H1 (cell line): Measurements from ENCODE around the gene TLE3. TPM values are rescaled to one million over a fixed set of nuclear protein-coding genes. Genes with fewer than 3 reads are reported as not detected.

Source experiments
- CTCF ChIA-PET: fragments of 300-600 bp; sonication (Branson Sonifier 250); formaldehyde crosslinking; loops from one replicate; lab custom pipeline; 2021; ENCODE audit not compliant: partially characterized antibody; lab: Charles Lee
- POLR2A ChIA-PET: fragments of 300-600 bp; sonication (Branson Sonifier 250); formaldehyde crosslinking; loops from one replicate; lab custom pipeline; 2021; ENCODE audit warnings: inconsistent platforms; ENCODE audit not compliant: partially characterized antibody; lab: Charles Lee
- DNase-seq, 2 experiments: peaks; one replicate each; pipeline versions ENCODE4 v3.0.0 to v3.0.0-alpha.2; 2010 to 2022; ENCODE audit warnings: low spot score in 2 of 2, low read depth in 1 of 2, mixed read lengths in 1 of 2
- FAIRE-seq: peaks from 2 replicates; lab custom pipeline; 2011; peaks lifted over from hg19 to GRCh38; lab: Jason Lieb, UNC
- H2AFZ ChIP-seq: 2 replicates; pipeline ENCODE4 v1.8.1; 2012; ENCODE audit warnings: low read length, inconsistent platforms
- H2AK5ac ChIP-seq: 2 replicates; pipeline ENCODE4 v1.6.1; 2013; ENCODE audit warnings: low read depth, low read length
- H2BK120ac ChIP-seq: replicated peaks from 2 replicates; pipeline ENCODE3; 2013; ENCODE audit warnings: low read depth, low read length, inconsistent platforms
- H2BK12ac ChIP-seq: 2 replicates; pipeline ENCODE4 v1.6.1; 2013; ENCODE audit warnings: low read depth, low read length
- H2BK15ac ChIP-seq: 2 replicates; pipeline ENCODE4 v1.6.1; 2013; ENCODE audit warnings: low read length
- H2BK20ac ChIP-seq: 2 replicates; pipeline ENCODE4 v1.6.1; 2013; ENCODE audit warnings: low read length
- H2BK5ac ChIP-seq: 2 replicates; pipeline ENCODE4 v1.6.1; 2013; ENCODE audit warnings: low read depth, low read length
- H3K14ac ChIP-seq: 2 replicates; pipeline ENCODE4 v1.6.1; 2013; ENCODE audit warnings: inconsistent platforms; ENCODE audit not compliant: insufficient read length
- H3K18ac ChIP-seq: 2 replicates; pipeline ENCODE4 v1.6.1; 2013; ENCODE audit warnings: low read length; ENCODE audit errors: extremely low read depth
- H3K23ac ChIP-seq: 2 replicates; pipeline ENCODE4 v1.6.1; 2013; ENCODE audit warnings: inconsistent platforms; ENCODE audit not compliant: insufficient read length
- H3K23me2 ChIP-seq: 2 replicates; pipeline ENCODE4 v1.6.1; 2013; ENCODE audit warnings: low read depth, low read length
- H3K27ac ChIP-seq: 2 replicates; pipeline ENCODE4 v1.6.1; 2011; ENCODE audit warnings: low read depth, low read length, inconsistent platforms
- H3K27me3 ChIP-seq, 4 experiments: replicated peaks in 1 of 4; 1 replicate in 1 of 4; 2 replicates in 3 of 4; pipeline versions ENCODE4 v1.6.1 to v1.8.1; 2011 to 2013; ENCODE audit warnings: low read length in 3 of 4, mild to moderate bottlenecking in 3 of 4, inconsistent platforms in 2 of 4, mixed read lengths in 2 of 4, moderate library complexity in 1 of 4; ENCODE audit not compliant: control insufficient read depth in 3 of 4, insufficient read depth in 3 of 4; ENCODE audit errors: extremely low read depth in 1 of 4
- H3K36me3 ChIP-seq, 4 experiments: 2 replicates each; pipeline versions ENCODE4 v1.6.1 to v1.8.1; 2011 to 2013; ENCODE audit warnings: mild to moderate bottlenecking in 4 of 4, low read length in 3 of 4, moderate library complexity in 2 of 4, control low read depth in 1 of 4, inconsistent platforms in 1 of 4; ENCODE audit not compliant: insufficient read depth in 4 of 4, control insufficient read depth in 2 of 4
- H3K4ac ChIP-seq: replicated peaks from 2 replicates; pipeline ENCODE3; 2013; ENCODE audit warnings: low read length, low read depth, mixed read lengths, inconsistent platforms; ENCODE audit not compliant: insufficient read length
- H3K4me1 ChIP-seq, 4 experiments: replicated peaks in 1 of 4; 1 replicate in 1 of 4; 2 replicates in 3 of 4; pipeline versions ENCODE4 v1.6.1 to v1.8.1; 2011 to 2013; ENCODE audit warnings: low read length in 3 of 4, inconsistent platforms in 2 of 4, mixed read lengths in 1 of 4; ENCODE audit not compliant: insufficient read depth in 4 of 4, control insufficient read depth in 3 of 4
- H3K4me2 ChIP-seq, 2 experiments: 2 replicates each; pipeline versions ENCODE4 v1.6.1 to v1.8.1; 2011 to 2013; ENCODE audit warnings: low read depth in 2 of 2, low read length in 2 of 2, control low read depth in 1 of 2, inconsistent platforms in 1 of 2, mild to moderate bottlenecking in 1 of 2; ENCODE audit not compliant: insufficient read depth in 1 of 2
- H3K4me3 ChIP-seq, 4 experiments: fragments of 200-600, 300-600 bp in 1 of 4; sonication (generic), shearing (Covaris generic), sonication (Bioruptor Twin) in 1 of 4; 2 replicates each; pipeline versions ENCODE4 v1.5.1 to v1.8.1; 2011 to 2016; ENCODE audit warnings: low read length in 4 of 4, low read depth in 3 of 4, control low read depth in 2 of 4, inconsistent platforms in 2 of 4, mild to moderate bottlenecking in 2 of 4, mixed read lengths in 1 of 4, moderate library complexity in 1 of 4; ENCODE audit not compliant: insufficient read depth in 2 of 4; ENCODE audit errors: extremely low read depth in 1 of 4
- H3K56ac ChIP-seq: replicated peaks from 2 replicates; pipeline ENCODE3; 2013; ENCODE audit warnings: low read depth, mild to moderate bottlenecking, mixed read lengths, low read length, inconsistent platforms; ENCODE audit not compliant: insufficient read length
- H3K79me1 ChIP-seq: 2 replicates; pipeline ENCODE4 v1.6.1; 2013; ENCODE audit warnings: low read depth, low read length, control low read depth
- H3K79me2 ChIP-seq, 2 experiments: 2 replicates each; pipeline versions ENCODE4 v1.6.1 to v1.8.1; 2012 to 2013; ENCODE audit warnings: low read length in 2 of 2, mild to moderate bottlenecking in 2 of 2, inconsistent platforms in 1 of 2; ENCODE audit not compliant: insufficient read depth in 2 of 2, control insufficient read depth in 1 of 2
- H3K9ac ChIP-seq, 4 experiments: replicated peaks in 1 of 4; 1 replicate in 1 of 4; 2 replicates in 3 of 4; pipeline versions ENCODE4 v1.6.1 to v1.8.1; 2011 to 2013; ENCODE audit warnings: low read depth in 3 of 4, low read length in 3 of 4, control low read depth in 2 of 4, mild to moderate bottlenecking in 2 of 4, moderate library complexity in 2 of 4, inconsistent platforms in 1 of 4; ENCODE audit errors: extremely low read depth in 1 of 4
- H3K9me3 ChIP-seq, 2 experiments: 2 replicates each; pipeline versions ENCODE4 v1.6.1 to v1.8.1; 2012 to 2013; ENCODE audit warnings: mild to moderate bottlenecking in 2 of 2, moderate library complexity in 2 of 2, control low read depth in 1 of 2, inconsistent platforms in 1 of 2, low read depth in 1 of 2, low read length in 1 of 2, mixed read lengths in 1 of 2; ENCODE audit not compliant: insufficient read depth in 2 of 2
- H4K20me1 ChIP-seq, 2 experiments: replicated peaks in 1 of 2; 2 replicates each; pipeline versions ENCODE3 to v1.8.1; 2011 to 2013; ENCODE audit warnings: inconsistent platforms in 2 of 2, low read length in 2 of 2, mild to moderate bottlenecking in 1 of 2; ENCODE audit not compliant: insufficient read depth in 2 of 2, control insufficient read depth in 1 of 2
- H4K5ac ChIP-seq: 2 replicates; pipeline ENCODE4 v1.6.1; 2013; ENCODE audit warnings: low read length, low read depth, mixed read lengths, inconsistent platforms; ENCODE audit not compliant: insufficient read length
- H4K8ac ChIP-seq: 2 replicates; pipeline ENCODE4 v1.8.0; 2013; ENCODE audit warnings: mild to moderate bottlenecking, moderate library complexity, low read length, inconsistent platforms; ENCODE audit not compliant: insufficient read depth; ENCODE audit errors: extremely low read depth
- H4K91ac ChIP-seq: replicated peaks from 2 replicates; pipeline ENCODE3; 2013; ENCODE audit warnings: low read length, mixed read lengths, inconsistent platforms; ENCODE audit not compliant: insufficient read length
- CEBPB ChIP-seq: IDR thresholded peaks from 2 replicates; pipeline ENCODE4 v1.6.1; 2012; ENCODE audit warnings: low read depth, low read length
- CREB1 ChIP-seq: IDR thresholded peaks from 2 replicates; pipeline ENCODE4 v1.6.1; 2012; ENCODE audit warnings: inconsistent platforms
- E2F6 ChIP-seq: IDR thresholded peaks from 2 replicates; pipeline ENCODE4 v1.6.1; 2012; ENCODE audit warnings: inconsistent platforms
- EP300 ChIP-seq, 2 experiments: IDR thresholded peaks; 1 replicate in 1 of 2; 2 replicates in 1 of 2; pipeline ENCODE4 v1.6.1; 2011 to 2012; ENCODE audit warnings: low read depth in 2 of 2, low read length in 2 of 2, mild to moderate bottlenecking in 2 of 2, borderline replicate concordance in 1 of 2, inconsistent platforms in 1 of 2, moderate library complexity in 1 of 2
- JUN ChIP-seq: IDR thresholded peaks from 2 replicates; pipeline ENCODE4 v1.6.1; 2011; ENCODE audit warnings: low read depth, mild to moderate bottlenecking, improper control_type of control experiment, low read length
- JUND ChIP-seq: IDR thresholded peaks from 2 replicates; pipeline ENCODE4 v1.6.1; 2011; ENCODE audit warnings: mild to moderate bottlenecking, improper control_type of control experiment, low read length
- POLR2A ChIP-seq, 2 experiments: IDR thresholded peaks; 1 replicate in 1 of 2; 2 replicates in 1 of 2; pipeline ENCODE4 v1.6.1; 2011; ENCODE audit warnings: low read depth in 2 of 2, low read length in 2 of 2, mild to moderate bottlenecking in 2 of 2; ENCODE audit errors: control extremely low read depth in 1 of 2
- SAP30 ChIP-seq: fragments of 300-600 bp; sonication (generic); IDR thresholded peaks from 2 replicates; pipeline ENCODE4 v1.7.1; 2012; ENCODE audit warnings: low read length, moderate library complexity, mild to moderate bottlenecking, inconsistent platforms; ENCODE audit not compliant: insufficient read depth, insufficient replicate concordance
- SUZ12 ChIP-seq: fragments of 200-600 bp; sonication (generic); IDR thresholded peaks from 2 replicates; pipeline ENCODE4 v1.6.1; 2012; ENCODE audit warnings: mild to moderate bottlenecking, inconsistent platforms, low read length, moderate library complexity, mixed read lengths
- TBP ChIP-seq: IDR thresholded peaks from 2 replicates; pipeline ENCODE4 v1.6.1; 2011; ENCODE audit warnings: low read depth, low read length, improper control_type of control experiment
- ZNF274 ChIP-seq: IDR thresholded peaks from 2 replicates; pipeline ENCODE4 v1.7.0; 2012; ENCODE audit warnings: low read length, borderline replicate concordance; ENCODE audit errors: extremely low read depth
- WGBS, 2 experiments: shearing (Covaris generic) in 1 of 2; methylation state at CpG; one replicate each; pipeline versions ENCODE4 v1.1.6 to v1.1.7; 2013 to 2015; ENCODE audit warnings: low lambda C conversion rate in 2 of 2, mixed read lengths in 2 of 2, inconsistent platforms in 1 of 2, low coverage in 1 of 2, missing lambda C conversion rate in 1 of 2; ENCODE audit not compliant: insufficient replicate concordance in 2 of 2, insufficient coverage in 1 of 2, insufficient read length in 1 of 2; ENCODE audit errors: extremely low coverage in 1 of 2, missing lambda C conversion rate in 1 of 2; 5-methylcytosine and 5-hydroxymethylcytosine counted together
- polyA plus RNA-seq, 7 experiments: library from polyadenylated mRNA; depleted of rRNA in 3 of 7; stranded (reverse) in 5 of 7; unstranded in 2 of 7; fragments of >200 nt in 5 of 7; fragments of 200-250 nt in 2 of 7; gene quantifications; 1 replicate in 5 of 7; 2 replicates in 1 of 7; 4 replicates in 1 of 7; pipeline versions ENCODE4 v1.2.1 to v1.2.3, GENCODE V29; 2011 to 2013; ENCODE audit warnings: missing spikeins in 2 of 7, mixed read lengths in 2 of 7
- total RNA-seq: library from RNA; stranded (reverse); fragmentation: NEBNext Ultra II Directional; extraction: Animal tissue kit (Norgen Biotek cat#: 25700); gene quantifications from 2 replicates; pipeline ENCODE4 v1.2.1, GENCODE V29; 2021

The TLE3 gene
- total and polyA plus RNA-seq, 2 of the 8 experiments (the other 6 are each of a cell fraction or from before 2014, with no cell fraction given), result 25.1 to 61.2 TPM

GRCh38 chr15:70099167-70099966 lies 1.6 kb upstream of the TLE3 start:
- H4K8ac ChIP-seq, result peak overlapping the region; percentile 98
- H3K14ac ChIP-seq, result no peak overlapping the region
- peaks cover 3 to 4% of the 10 kb centered on the region in 2 experiments for H4K20me1 ChIP-seq
- peaks cover 0 to 23% of the 10 kb centered on the region in 2 experiments; a peak in 2 of 4 replicates for H3K79me2 ChIP-seq
- H3K4ac ChIP-seq, result no peak overlapping the region
- peak overlapping the region; percentile 68; the same call in 1 of the 2 replicates for H2BK12ac ChIP-seq
- peak overlapping the region; percentile 14 for H4K91ac ChIP-seq
- H3K27ac ChIP-seq, result peak overlapping the region; percentile 75
- H3K79me1 ChIP-seq, result no peaks in the 10 kb centered on the region
- H3K36me3 ChIP-seq, result peaks cover 0 to under 1% (median 0%) of the 10 kb centered on the region in 4 experiments; a peak in 2 of 8 replicates
- peaks cover 34% of the 10 kb centered on the region; the same call in 1 of the 2 replicates for H3K23me2 ChIP-seq
- H3K27me3 ChIP-seq, result peaks cover 0 to 18% (median 16%) of the 10 kb centered on the region in 4 experiments; a peak in 6 of 7 replicates
- WGBS, 2 experiments, result 2% methylated on average over 48 of the region's 69 CpGs; no CpG with 5 or more reads in 1 of the 2 experiments
- H2BK5ac ChIP-seq, result peak overlapping the region; percentile 8; the same call in 1 of the 2 replicates
- no peak overlapping the region for H4K5ac ChIP-seq
- no peak overlapping the region for H2BK15ac ChIP-seq
- H3K56ac ChIP-seq, result no peak overlapping the region
- no peak overlapping the region for H2BK20ac ChIP-seq
- no peak overlapping the region for H3K23ac ChIP-seq
- FAIRE-seq (peak; percentile 60), DNase-seq (peak; percentile 100)
- POLR2A ChIA-PET, result interaction anchor here (0.6 to 12.8 kb wide), 38 partner anchors 8 to 1162 kb away, joined by 3 to 151 read pairs (median 4); partner anchors contain the start of gene RPLP1
- H3K4me3 ChIP-seq, result peak overlapping the region; percentile 51 to 99 (median 56)
- peaks cover 4 to 14% (median 11%) of the 10 kb centered on the region in 4 experiments for H3K4me1 ChIP-seq
- peak overlapping the region; percentile 53 to 77 (median 70) for H3K9ac ChIP-seq
- peak overlapping the region; percentile 48 for H3K18ac ChIP-seq
- H2BK120ac ChIP-seq, result no peak overlapping the region
- no peaks in the 10 kb centered on the region for H3K9me3 ChIP-seq
- peak overlapping the region; percentile 99 to 100 for H3K4me2 ChIP-seq
- no peak overlapping the region for H2AFZ ChIP-seq
- no peak overlapping the region for H2AK5ac ChIP-seq
- CTCF ChIA-PET, result interaction anchor here (1.3 to 4.1 kb wide), 2 partner anchors 12 to 182 kb away, joined by 3 to 16 read pairs; no protein-coding TSS in a partner anchor
- peak; percentile 83 to 95 for TF ChIP-seq POLR2A (IDR thresholded peaks at IDR 0.05; ENCODE audit: control extremely low read depth in 1 of 2, low read depth in 2 of 2, low read length in 2 of 2)
- peak; percentile 38 for TF ChIP-seq E2F6
- 0 out of 2 replicates have a peak, but pooled peaks have one; percentile 59 for TF ChIP-seq JUN
- TF ChIP-seq CREB1, result peak; percentile 89
- no peak for TF ChIP-seq SUZ12
- TF ChIP-seq TBP, result peak; percentile 83
- TF ChIP-seq ZNF274, result no peak
- TF ChIP-seq JUND, result no peak
- peak in 1 of 2 experiments; percentile 63; a peak in 1 of 3 replicates for TF ChIP-seq EP300 (IDR thresholded peaks at IDR 0.05; ENCODE audit: borderline replicate concordance in 1 of 2, low read depth in 2 of 2, low read length in 2 of 2)
- TF ChIP-seq CEBPB, result no peak
- TF ChIP-seq SAP30, result peak; percentile 35
